Heart left ventricle (tissue), 13 donors: ENCODE measurements around the gene PLCH1.

Source experiments
- CTCF ChIP-seq, 12 donors: fragments of 200-600 bp; sonication (generic) in 4 of 12; IDR thresholded peaks; one replicate each; pipeline versions ENCODE4 v1.5.0 to v1.8.0; 2018 to 2022; ENCODE audit warnings: antibody characterized with exemption in 12 of 12, mild to moderate bottlenecking in 5 of 12
- POLR2A ChIP-seq, 2 donors: fragments of 450-650 bp; IDR thresholded peaks; one replicate each; pipeline ENCODE4 v1.6.1; 2017; ENCODE audit warnings: antibody characterized with exemption in 2 of 2, mild to moderate bottlenecking in 2 of 2, moderate library complexity in 2 of 2
- donor health status: ischemic (EF 13 %, LVEDD 7.1; RV severe dilation, severe dysfunction).
- donor health status: DM: no; HTN: yes; CAD: no.
- donor health status: DM: no; HTN: no; CAD: no.
- donor health status: ischemic (EF 25% LVEDD 6.9; RV normal size, moderate dysfunction).
- donor health status: ischemic (EF 25% LVEDD 5.7; RV mildly dilated, moderate dysfunction).
- donor health status: ischemic (EF 35%, LVEDD 5.7; RV mildly dilated, moderate dysfunction).
- donor health status: nonischemic (EF 11% LVEDD 7.7; RV severe dilation, severe dysfunction).
- donor health status: DM: yes; HTN: yes; CAD: no.
- donor health status: PGD.
- donor health status: ischemic (EF 29% LVEDD 5.4; RV normal size, mild dysfunction).
- donor health status: nonischemic (EF 23%, LVEDD 6.1; RV moderate dilation, normal function).

GRCh38 chr3:155617346-155617925 is 127.4 kb downstream of the PLCH1 start:
- TF ChIP-seq POLR2A (IDR thresholded peaks at IDR 0.05) (no peak), CTCF (IDR thresholded peaks at IDR 0.05) (no peak)
